ENCODE data around the gene DPH1. TPM values are rescaled to one million over a fixed set of nuclear protein-coding genes. Genes with fewer than 3 reads are reported as not detected.

Gene DPH1
- total RNA-seq, 1 donor from 2014 or later = 29.4 TPM

DNA sequence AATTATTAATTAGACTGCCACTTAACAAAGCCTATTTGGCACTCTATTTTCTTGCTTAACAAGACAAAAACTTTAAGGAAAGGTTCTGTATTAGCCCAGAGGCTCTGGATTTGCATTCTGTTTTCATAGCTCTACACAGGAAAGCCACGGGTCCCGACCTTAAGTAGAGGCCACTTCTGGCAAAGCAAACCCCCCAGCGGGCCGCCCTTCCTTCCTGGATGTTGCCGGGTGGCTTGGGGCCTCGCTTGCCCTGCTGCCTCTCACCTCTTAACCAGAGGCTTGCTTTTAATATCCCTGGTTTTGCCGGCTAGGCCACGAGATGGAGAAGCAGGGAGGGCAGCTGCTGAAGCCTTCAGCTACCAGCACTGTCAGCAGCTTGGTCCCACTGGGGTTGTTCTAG, 9.2 kb upstream of the DPH1 start:
- no peak overlapping the region for H3K4me3 Mint-ChIP-seq (ENCODE audit: unreplicated experiment)
- peaks cover 4% of the 10 kb centered on the region for H3K36me3 Mint-ChIP-seq (ENCODE audit: low read depth)
- TF ChIP-seq, protein P1, sequence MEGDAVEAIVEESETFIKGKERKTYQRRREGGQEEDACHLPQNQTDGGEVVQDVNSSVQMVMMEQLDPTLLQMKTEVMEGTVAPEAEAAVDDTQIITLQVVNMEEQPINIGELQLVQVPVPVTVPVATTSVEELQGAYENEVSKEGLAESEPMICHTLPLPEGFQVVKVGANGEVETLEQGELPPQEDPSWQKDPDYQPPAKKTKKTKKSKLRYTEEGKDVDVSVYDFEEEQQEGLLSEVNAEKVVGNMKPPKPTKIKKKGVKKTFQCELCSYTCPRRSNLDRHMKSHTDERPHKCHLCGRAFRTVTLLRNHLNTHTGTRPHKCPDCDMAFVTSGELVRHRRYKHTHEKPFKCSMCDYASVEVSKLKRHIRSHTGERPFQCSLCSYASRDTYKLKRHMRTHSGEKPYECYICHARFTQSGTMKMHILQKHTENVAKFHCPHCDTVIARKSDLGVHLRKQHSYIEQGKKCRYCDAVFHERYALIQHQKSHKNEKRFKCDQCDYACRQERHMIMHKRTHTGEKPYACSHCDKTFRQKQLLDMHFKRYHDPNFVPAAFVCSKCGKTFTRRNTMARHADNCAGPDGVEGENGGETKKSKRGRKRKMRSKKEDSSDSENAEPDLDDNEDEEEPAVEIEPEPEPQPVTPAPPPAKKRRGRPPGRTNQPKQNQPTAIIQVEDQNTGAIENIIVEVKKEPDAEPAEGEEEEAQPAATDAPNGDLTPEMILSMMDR (IDR thresholded peaks at IDR 0.05) = no peak
- DNase-seq (ENCODE audit: low spot score) = no peak
- no peaks in the 10 kb centered on the region for H3K9me3 Mint-ChIP-seq (ENCODE audit: low read depth)
- peaks cover 34% of the 10 kb centered on the region for H3K27me3 Mint-ChIP-seq (ENCODE audit: low read depth)
- no peak overlapping the region for H3K27ac Mint-ChIP-seq (ENCODE audit: unreplicated experiment)
- peaks cover 9% of the 10 kb centered on the region for H3K4me1 Mint-ChIP-seq (ENCODE audit: low read depth)

DNA sequence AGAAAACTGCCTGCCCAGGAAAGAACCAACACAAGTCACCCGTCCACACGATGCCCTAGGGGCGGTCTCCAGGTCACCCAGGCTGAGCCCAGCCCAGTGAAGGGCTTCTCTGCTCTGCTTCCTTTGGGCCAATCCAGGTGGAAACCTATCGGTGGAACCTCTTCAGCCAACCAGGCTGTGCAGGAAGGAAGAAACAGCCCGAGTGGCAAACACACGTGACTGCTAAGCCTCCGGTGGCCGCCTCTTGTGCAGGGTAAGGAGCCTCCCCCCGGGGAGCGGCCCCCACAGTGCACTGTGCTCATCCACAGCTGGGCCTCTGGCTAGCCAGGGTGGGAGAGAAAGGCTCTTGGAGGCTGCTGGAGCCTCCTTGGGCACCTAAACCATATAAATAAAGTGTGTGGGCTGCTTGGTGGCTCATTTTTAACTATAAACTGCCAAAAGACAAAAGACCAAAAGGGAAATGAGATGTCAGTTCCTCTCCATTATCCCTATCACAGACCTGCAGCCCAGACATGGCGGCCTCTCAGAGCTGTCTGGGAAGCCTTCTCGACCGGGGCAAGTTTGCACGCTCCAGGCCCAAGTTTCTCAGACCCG, 7.2 kb upstream of the DPH1 start:
- TF ChIP-seq, protein P1 (IDR thresholded peaks at IDR 0.05) = no peak
- H3K27me3 Mint-ChIP-seq (ENCODE audit: low read depth) = peaks cover 34% of the 10 kb centered on the region
- H3K36me3 Mint-ChIP-seq (ENCODE audit: low read depth) = peaks cover 4% of the 10 kb centered on the region
- H3K4me1 Mint-ChIP-seq (ENCODE audit: low read depth) = peaks cover 14% of the 10 kb centered on the region
- no peaks in the 10 kb centered on the region for H3K9me3 Mint-ChIP-seq (ENCODE audit: low read depth)
- H3K4me3 Mint-ChIP-seq (ENCODE audit: unreplicated experiment) = no peak overlapping the region
- no peak overlapping the region for H3K27ac Mint-ChIP-seq (ENCODE audit: unreplicated experiment)
- no peak for DNase-seq (ENCODE audit: low spot score)

DNA sequence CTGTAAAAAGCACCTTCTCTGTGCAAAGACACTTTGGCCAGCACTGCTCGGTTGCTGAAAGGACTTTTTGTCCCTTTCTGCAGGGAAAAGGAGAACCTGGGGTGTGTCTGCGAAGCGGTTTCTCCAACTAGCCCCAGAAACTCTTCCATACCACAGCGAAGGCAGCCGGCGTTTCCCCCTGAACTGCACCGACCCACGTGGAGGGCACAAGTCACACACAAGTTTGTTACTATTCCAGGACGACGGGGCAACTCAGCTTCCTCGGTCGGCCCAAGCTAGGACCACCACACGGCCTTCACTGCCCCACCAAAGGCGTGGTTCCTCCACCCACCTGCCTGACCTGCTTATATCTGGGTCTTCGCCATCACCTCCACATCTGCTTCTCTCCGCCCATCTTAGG, 6.7 kb upstream of the DPH1 start:
- peaks cover 29% of the 10 kb centered on the region for H3K27me3 Mint-ChIP-seq (ENCODE audit: low read depth)
- no peaks in the 10 kb centered on the region for H3K9me3 Mint-ChIP-seq (ENCODE audit: low read depth)
- no peak overlapping the region for H3K27ac Mint-ChIP-seq (ENCODE audit: unreplicated experiment)
- TF ChIP-seq, protein P1 (IDR thresholded peaks at IDR 0.05) = no peak
- no peak overlapping the region for H3K4me3 Mint-ChIP-seq (ENCODE audit: unreplicated experiment)
- no peak for DNase-seq (ENCODE audit: low spot score)
- peaks cover 4% of the 10 kb centered on the region for H3K36me3 Mint-ChIP-seq (ENCODE audit: low read depth)
- peaks cover 17% of the 10 kb centered on the region for H3K4me1 Mint-ChIP-seq (ENCODE audit: low read depth)

DNA sequence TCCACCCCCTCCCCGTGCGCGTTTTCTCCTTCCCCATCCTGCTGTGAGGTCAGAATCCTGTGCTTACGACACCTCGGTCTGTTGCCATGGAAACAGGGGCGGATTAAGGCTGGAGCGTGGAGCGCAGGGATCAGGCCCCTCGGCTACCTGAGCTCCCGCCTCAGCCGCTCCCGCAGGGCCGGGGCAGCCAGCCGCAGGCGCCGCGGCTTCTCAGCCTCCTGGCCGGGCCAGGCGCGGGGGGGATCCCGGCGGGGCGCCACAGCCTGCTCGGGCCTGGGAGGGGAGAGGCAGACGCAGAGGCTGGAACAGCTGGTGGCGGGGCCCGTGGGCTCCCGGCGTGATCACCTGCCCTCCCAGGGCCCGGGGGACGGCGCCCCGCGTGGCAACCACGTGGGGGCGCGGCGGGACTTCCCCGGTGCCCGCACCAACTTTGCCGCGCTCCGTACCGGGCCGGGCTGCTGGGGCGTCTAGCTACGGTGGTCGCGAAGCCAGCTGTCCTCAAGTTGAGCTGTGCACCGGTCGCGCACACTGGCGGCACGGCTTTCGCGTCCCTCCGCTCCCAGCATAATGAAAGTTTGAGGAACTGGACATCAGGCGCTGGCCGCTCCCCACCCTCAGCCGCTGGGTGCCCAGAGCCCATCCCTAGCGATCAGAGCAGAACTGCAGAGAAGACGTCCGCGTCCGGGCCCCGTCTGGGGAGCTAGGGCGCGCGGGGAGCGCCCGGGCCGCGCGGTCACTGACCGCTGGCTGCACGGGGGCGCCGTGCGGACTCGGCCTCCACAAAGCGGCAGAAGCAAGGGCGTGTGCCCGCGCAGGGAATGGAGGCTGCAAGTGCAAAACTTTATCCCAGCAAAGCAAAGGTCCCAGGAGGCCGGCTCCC, 6.0 kb upstream of the DPH1 start:
- H3K36me3 Mint-ChIP-seq (ENCODE audit: low read depth) = peaks cover 4% of the 10 kb centered on the region
- H3K27me3 Mint-ChIP-seq (ENCODE audit: low read depth) = peaks cover 22% of the 10 kb centered on the region
- DNase-seq (ENCODE audit: low spot score) = no peak
- peaks cover 17% of the 10 kb centered on the region for H3K4me1 Mint-ChIP-seq (ENCODE audit: low read depth)
- no peaks in the 10 kb centered on the region for H3K9me3 Mint-ChIP-seq (ENCODE audit: low read depth)
- peak overlapping the region; percentile 64 for H3K4me3 Mint-ChIP-seq (ENCODE audit: unreplicated experiment)
- no peak overlapping the region for H3K27ac Mint-ChIP-seq (ENCODE audit: unreplicated experiment)
- TF ChIP-seq, protein P1 (IDR thresholded peaks at IDR 0.05) = peak; percentile 21

DNA sequence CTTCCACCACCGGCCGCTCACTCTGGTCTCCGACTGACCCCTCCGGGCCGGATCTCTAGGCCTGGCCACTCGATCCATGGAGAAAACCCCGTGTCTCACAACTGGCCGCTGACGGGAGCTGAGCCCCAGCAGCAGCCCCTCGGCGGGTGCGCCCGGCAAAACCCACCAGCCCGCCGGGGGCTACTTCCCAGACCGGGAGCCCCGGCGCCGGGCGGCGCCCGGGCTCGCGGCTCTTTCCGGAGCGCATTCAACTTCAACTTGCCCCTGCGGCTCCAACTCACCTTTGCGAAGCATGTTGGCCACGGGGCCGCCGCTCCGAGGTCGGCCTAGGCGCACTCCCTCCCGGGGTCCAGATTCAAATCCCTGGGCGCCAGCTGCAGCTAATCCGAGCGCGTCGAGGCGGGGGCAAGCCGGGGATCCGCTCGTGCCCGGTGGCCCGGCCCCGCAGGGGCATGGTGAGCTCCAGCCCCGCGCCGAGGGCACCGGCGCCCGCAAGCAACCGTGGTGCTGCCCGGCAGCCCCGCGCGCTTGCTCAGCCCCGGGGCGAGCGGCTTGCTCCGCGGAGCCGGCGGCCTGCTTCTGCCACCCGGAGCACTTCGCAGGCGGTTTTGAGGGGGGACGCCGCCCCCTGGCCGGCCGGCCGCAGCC, 5.3 kb upstream of the DPH1 start:
- no peaks in the 10 kb centered on the region for H3K9me3 Mint-ChIP-seq (ENCODE audit: low read depth)
- H3K36me3 Mint-ChIP-seq (ENCODE audit: low read depth) = no peaks in the 10 kb centered on the region
- H3K27ac Mint-ChIP-seq (ENCODE audit: unreplicated experiment) = no peak overlapping the region
- H3K4me3 Mint-ChIP-seq (ENCODE audit: unreplicated experiment) = peak overlapping the region; percentile 40
- H3K27me3 Mint-ChIP-seq (ENCODE audit: low read depth) = peaks cover 15% of the 10 kb centered on the region
- peaks cover 17% of the 10 kb centered on the region for H3K4me1 Mint-ChIP-seq (ENCODE audit: low read depth)
- no peak for DNase-seq (ENCODE audit: low spot score)
- TF ChIP-seq, protein P1 (IDR thresholded peaks at IDR 0.05) = no peak

Measured in chondrocyte (in vitro differentiated cells).